OCI-LY7 (cell line): Measurements from ENCODE around the gene CTNNBL1.

ENCODE experiments used
- EZH2phosphoT487 ChIP-seq: fragments of 200-600 bp; sonication (generic); IDR thresholded peaks from 2 replicates; pipeline ENCODE4 v1.6.1; 2018; ENCODE audit warnings: low read depth, borderline replicate concordance, mild to moderate bottlenecking, mixed run types, antibody characterized with exemption, low read length, moderate library complexity, mixed read lengths
- TF ChIP-seq, protein P1 (sequence below): fragments of 200-600 bp; sonication (generic); conservative IDR thresholded peaks from 2 replicates; pipeline ENCODE4 v1.5.1; 2014; ENCODE audit warnings: mild to moderate bottlenecking, antibody characterized with exemption, low read length, moderate library complexity, mixed read lengths

DNA sequence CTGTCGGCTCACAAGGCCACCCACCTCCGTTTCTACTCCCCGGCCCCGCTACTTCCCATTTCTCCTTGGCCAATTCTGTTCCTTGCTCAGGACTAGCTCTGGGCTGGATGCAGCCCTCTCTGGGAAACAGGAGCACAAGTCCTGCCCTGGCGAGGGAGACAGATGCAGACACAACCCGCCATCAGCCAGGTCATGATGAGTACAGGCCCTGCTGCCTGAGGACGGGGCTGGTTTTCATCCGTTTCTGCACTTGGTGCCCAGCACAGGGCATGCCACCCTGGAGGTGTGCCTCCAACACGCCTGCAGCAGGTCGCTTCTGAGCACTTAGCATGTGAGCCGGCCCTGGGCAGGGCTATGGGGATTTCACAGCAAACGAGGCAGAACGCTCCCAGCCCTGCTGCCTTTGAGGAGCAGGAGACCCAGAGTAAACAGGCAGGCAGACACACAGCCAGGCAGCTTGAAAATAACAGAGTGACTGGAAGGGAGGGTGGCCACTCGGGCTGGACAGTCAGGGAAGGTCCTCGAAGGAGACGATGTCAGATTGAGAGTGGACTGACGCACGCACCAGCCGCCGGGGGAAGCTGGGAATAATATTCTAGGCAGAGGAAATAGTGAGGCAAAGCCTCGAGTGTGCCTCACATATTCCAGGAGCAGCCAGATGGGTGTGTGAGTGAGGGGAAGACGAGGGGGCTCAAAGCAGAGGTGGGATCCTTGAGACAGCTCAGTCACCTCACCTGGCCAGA, 187.9 kb downstream of the CTNNBL1 start:
- TF ChIP-seq, protein P1, sequence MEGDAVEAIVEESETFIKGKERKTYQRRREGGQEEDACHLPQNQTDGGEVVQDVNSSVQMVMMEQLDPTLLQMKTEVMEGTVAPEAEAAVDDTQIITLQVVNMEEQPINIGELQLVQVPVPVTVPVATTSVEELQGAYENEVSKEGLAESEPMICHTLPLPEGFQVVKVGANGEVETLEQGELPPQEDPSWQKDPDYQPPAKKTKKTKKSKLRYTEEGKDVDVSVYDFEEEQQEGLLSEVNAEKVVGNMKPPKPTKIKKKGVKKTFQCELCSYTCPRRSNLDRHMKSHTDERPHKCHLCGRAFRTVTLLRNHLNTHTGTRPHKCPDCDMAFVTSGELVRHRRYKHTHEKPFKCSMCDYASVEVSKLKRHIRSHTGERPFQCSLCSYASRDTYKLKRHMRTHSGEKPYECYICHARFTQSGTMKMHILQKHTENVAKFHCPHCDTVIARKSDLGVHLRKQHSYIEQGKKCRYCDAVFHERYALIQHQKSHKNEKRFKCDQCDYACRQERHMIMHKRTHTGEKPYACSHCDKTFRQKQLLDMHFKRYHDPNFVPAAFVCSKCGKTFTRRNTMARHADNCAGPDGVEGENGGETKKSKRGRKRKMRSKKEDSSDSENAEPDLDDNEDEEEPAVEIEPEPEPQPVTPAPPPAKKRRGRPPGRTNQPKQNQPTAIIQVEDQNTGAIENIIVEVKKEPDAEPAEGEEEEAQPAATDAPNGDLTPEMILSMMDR, result no peak
- no peak for TF ChIP-seq EZH2phosphoT487
